ENCODE data around the gene UTS2R.

Gene UTS2R

GRCh38 chr17:82349287-82349701, 22.3 kb upstream of the UTS2R start:
- no peak overlapping the region for H3K27ac ChIP-seq (ENCODE audit: extremely low read depth, low read depth, low read length)

GRCh38 chr17:82350182-82351030, 21.2 kb upstream of the UTS2R start:
- no peaks in the 10 kb centered on the region for H3K9me3 ChIP-seq (ENCODE audit: control insufficient read depth, insufficient read depth, low read depth, low read length)
- TF ChIP-seq ZNF341 (tag by site-specific recombination; IDR thresholded peaks at IDR 0.05; ENCODE audit: low read depth), result peak; percentile 41
- TF ChIP-seq, protein P1, sequence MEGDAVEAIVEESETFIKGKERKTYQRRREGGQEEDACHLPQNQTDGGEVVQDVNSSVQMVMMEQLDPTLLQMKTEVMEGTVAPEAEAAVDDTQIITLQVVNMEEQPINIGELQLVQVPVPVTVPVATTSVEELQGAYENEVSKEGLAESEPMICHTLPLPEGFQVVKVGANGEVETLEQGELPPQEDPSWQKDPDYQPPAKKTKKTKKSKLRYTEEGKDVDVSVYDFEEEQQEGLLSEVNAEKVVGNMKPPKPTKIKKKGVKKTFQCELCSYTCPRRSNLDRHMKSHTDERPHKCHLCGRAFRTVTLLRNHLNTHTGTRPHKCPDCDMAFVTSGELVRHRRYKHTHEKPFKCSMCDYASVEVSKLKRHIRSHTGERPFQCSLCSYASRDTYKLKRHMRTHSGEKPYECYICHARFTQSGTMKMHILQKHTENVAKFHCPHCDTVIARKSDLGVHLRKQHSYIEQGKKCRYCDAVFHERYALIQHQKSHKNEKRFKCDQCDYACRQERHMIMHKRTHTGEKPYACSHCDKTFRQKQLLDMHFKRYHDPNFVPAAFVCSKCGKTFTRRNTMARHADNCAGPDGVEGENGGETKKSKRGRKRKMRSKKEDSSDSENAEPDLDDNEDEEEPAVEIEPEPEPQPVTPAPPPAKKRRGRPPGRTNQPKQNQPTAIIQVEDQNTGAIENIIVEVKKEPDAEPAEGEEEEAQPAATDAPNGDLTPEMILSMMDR (tag by site-specific recombination; IDR thresholded peaks at IDR 0.05), result peak; percentile 11; the same call in 1 of the 2 replicates
- TF ChIP-seq, protein P2, sequence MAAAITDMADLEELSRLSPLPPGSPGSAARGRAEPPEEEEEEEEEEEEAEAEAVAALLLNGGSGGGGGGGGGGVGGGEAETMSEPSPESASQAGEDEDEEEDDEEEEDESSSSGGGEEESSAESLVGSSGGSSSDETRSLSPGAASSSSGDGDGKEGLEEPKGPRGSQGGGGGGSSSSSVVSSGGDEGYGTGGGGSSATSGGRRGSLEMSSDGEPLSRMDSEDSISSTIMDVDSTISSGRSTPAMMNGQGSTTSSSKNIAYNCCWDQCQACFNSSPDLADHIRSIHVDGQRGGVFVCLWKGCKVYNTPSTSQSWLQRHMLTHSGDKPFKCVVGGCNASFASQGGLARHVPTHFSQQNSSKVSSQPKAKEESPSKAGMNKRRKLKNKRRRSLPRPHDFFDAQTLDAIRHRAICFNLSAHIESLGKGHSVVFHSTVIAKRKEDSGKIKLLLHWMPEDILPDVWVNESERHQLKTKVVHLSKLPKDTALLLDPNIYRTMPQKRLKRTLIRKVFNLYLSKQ (tag by site-specific recombination; IDR thresholded peaks at IDR 0.05; ENCODE audit: borderline replicate concordance), result no peak
- CTCF ChIA-PET, result interaction anchor here (0.5 to 3.2 kb wide), 34 partner anchors 8 to 746 kb away, joined by 3 to 15 read pairs (median 3); partner anchors contain the start of gene HEXD
- POLR2A ChIA-PET, result interaction anchor here (0.6 kb wide), 1 partner anchor 20 kb away, joined by 3 read pairs; no protein-coding TSS in a partner anchor
- no peaks in the 10 kb centered on the region for H3K4me1 ChIP-seq (ENCODE audit: control insufficient read depth, insufficient read depth, low read length)
- no peak overlapping the region for H3K4me3 ChIP-seq (ENCODE audit: low read depth, low read length)
- H3K27ac ChIP-seq (ENCODE audit: extremely low read depth, low read depth, low read length), result no peak overlapping the region
- H3K36me3 ChIP-seq (ENCODE audit: control insufficient read depth in 2 of 2, insufficient read depth in 1 of 2, low read length in 2 of 2), result no peaks in the 10 kb centered on the region

More at GRCh38 chr17:82349287-82349701, 22.3 kb upstream of the UTS2R start:
- H3K4me1 ChIP-seq (ENCODE audit: control insufficient read depth, insufficient read depth, low read length), result no peaks in the 10 kb centered on the region
- H3K9me3 ChIP-seq (ENCODE audit: control insufficient read depth, insufficient read depth, low read depth, low read length), result no peaks in the 10 kb centered on the region
- H3K36me3 ChIP-seq (ENCODE audit: control insufficient read depth in 2 of 2, insufficient read depth in 1 of 2, low read length in 2 of 2), result no peaks in the 10 kb centered on the region
- CTCF ChIA-PET, result interaction anchor here (0.6 to 2.4 kb wide), 13 partner anchors 9 to 431 kb away, joined by 3 to 10 read pairs (median 4); no protein-coding TSS in a partner anchor
- no peak overlapping the region for H3K4me3 ChIP-seq (ENCODE audit: low read depth, low read length)
- POLR2A ChIA-PET, result no interaction called here
- TF ChIP-seq ZFP41 (tag by site-specific recombination; IDR thresholded peaks at IDR 0.05; ENCODE audit: borderline replicate concordance) (no peak), ZNF354C (tag by site-specific recombination; IDR thresholded peaks at IDR 0.05; ENCODE audit: borderline replicate concordance, low read depth) (no peak), TCF7L2 (IDR thresholded peaks at IDR 0.05; ENCODE audit: borderline replicate concordance, low read depth, low read length) (no peak), ZNF133 (tag by site-specific recombination; IDR thresholded peaks at IDR 0.05) (no peak), ZNF366 (tag by site-specific recombination; conservative IDR thresholded peaks at IDR 0.05) (no peak), GLI2 (tag by site-specific recombination; IDR thresholded peaks at IDR 0.05; ENCODE audit: borderline replicate concordance, low read depth) (no peak)
- TF ChIP-seq, protein P3, sequence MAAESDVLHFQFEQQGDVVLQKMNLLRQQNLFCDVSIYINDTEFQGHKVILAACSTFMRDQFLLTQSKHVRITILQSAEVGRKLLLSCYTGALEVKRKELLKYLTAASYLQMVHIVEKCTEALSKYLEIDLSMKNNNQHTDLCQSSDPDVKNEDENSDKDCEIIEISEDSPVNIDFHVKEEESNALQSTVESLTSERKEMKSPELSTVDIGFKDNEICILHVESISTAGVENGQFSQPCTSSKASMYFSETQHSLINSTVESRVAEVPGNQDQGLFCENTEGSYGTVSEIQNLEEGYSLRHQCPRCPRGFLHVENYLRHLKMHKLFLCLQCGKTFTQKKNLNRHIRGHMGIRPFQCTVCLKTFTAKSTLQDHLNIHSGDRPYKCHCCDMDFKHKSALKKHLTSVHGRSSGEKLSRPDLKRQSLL (tag by site-specific recombination; IDR thresholded peaks at IDR 0.05), result no peak

DNA sequence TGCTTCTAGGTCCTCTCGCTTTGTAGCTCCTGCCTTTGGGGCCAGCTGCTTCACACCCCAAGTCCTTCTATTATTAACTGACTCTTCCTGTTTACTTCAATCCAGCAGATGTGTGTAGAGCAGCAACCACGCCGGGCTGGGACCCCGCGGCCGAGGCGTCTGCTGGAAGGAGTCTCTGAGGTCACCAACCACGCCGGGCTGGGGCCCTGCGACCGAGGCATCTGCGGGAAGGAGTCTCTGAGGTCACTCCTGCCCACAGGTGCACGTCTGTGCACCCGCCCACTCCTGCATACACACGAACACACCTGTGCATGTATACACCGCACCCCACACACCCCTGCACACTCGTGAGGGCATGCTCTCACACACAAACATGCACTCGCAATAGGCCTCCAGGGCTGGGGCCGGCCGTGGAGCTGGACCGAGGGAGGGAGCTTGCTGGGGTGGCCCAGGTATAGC, 20.3 kb upstream of the UTS2R start:
- no peak overlapping the region for H3K27ac ChIP-seq (ENCODE audit: extremely low read depth, low read depth, low read length)
- no peak overlapping the region for H3K4me3 ChIP-seq (ENCODE audit: low read depth, low read length)
- no peaks in the 10 kb centered on the region for H3K36me3 ChIP-seq (ENCODE audit: control insufficient read depth in 2 of 2, insufficient read depth in 1 of 2, low read length in 2 of 2)
- no peaks in the 10 kb centered on the region for H3K4me1 ChIP-seq (ENCODE audit: control insufficient read depth, insufficient read depth, low read length)
- no peaks in the 10 kb centered on the region for H3K9me3 ChIP-seq (ENCODE audit: control insufficient read depth, insufficient read depth, low read depth, low read length)
- ChIA-PET POLR2A (no interaction called here), CTCF (interaction anchor here (0.6 to 3.2 kb wide), 32 partner anchors 8 to 841 kb away, joined by 3 to 15 read pairs (median 4); partner anchors contain the start of gene HEXD)
- no peak for TF ChIP-seq ZNF146 (tag by site-specific recombination; IDR thresholded peaks at IDR 0.05)
- no peak for TF ChIP-seq SCRT1 (tag by site-specific recombination; IDR thresholded peaks at IDR 0.05; ENCODE audit: borderline replicate concordance)
- TF ChIP-seq ZNF24 (tag by site-specific recombination; IDR thresholded peaks at IDR 0.05), result no peak
- TF ChIP-seq, protein P4, sequence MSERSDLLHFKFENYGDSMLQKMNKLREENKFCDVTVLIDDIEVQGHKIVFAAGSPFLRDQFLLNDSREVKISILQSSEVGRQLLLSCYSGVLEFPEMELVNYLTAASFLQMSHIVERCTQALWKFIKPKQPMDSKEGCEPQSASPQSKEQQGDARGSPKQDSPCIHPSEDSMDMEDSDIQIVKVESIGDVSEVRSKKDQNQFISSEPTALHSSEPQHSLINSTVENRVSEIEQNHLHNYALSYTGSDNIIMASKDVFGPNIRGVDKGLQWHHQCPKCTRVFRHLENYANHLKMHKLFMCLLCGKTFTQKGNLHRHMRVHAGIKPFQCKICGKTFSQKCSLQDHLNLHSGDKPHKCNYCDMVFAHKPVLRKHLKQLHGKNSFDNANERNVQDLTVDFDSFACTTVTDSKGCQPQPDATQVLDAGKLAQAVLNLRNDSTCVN (tag by site-specific recombination; optimal IDR thresholded peaks at IDR 0.05), result no peak
- TF ChIP-seq ZNF747 (tag by site-specific recombination; IDR thresholded peaks at IDR 0.05), result no peak
- TF ChIP-seq ZNF174 (tag by site-specific recombination; IDR thresholded peaks at IDR 0.05), result no peak
- TF ChIP-seq, protein P5, sequence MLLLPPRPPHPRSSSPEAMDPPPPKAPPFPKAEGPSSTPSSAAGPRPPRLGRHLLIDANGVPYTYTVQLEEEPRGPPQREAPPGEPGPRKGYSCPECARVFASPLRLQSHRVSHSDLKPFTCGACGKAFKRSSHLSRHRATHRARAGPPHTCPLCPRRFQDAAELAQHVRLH (tag by site-specific recombination; IDR thresholded peaks at IDR 0.05), result no peak
- TF ChIP-seq, protein P1 (tag by site-specific recombination; IDR thresholded peaks at IDR 0.05), result no peak
- no peak for TF ChIP-seq MEIS1 (CRISPR knock-in tag; IDR thresholded peaks at IDR 0.05; ENCODE audit: borderline replicate concordance)
- TF ChIP-seq ZNF785 (tag by site-specific recombination; IDR thresholded peaks at IDR 0.05), result no peak
- no peak for TF ChIP-seq TCF7L2 (IDR thresholded peaks at IDR 0.05; ENCODE audit: borderline replicate concordance, low read depth, low read length)
- TF ChIP-seq WT1 (tag by site-specific recombination; IDR thresholded peaks at IDR 0.05), result no peak
